K562 (cell line): ENCODE results near the gene CFAP221.

ENCODE experiments used
- CREM ChIP-seq: IDR thresholded peaks from 2 replicates; pipeline ENCODE4 v1.6.1; 2014; ENCODE audit warnings: antibody characterized with exemption, low read depth
- CTCF ChIP-seq, 3 experiments: IDR thresholded peaks in 2 of 3; conservative IDR thresholded peaks in 1 of 3; 2 replicates each; pipeline ENCODE4 v1.5.1; 2011 to 2012; ENCODE audit warnings: low read length in 3 of 3, mild to moderate bottlenecking in 3 of 3, control low read depth in 2 of 3, improper control_type of control experiment in 1 of 3, inconsistent platforms in 1 of 3, low read depth in 1 of 3, mixed read lengths in 1 of 3, moderate library complexity in 1 of 3; ENCODE audit not compliant: insufficient read depth in 2 of 3
- DNMT1 ChIP-seq: fragments of 450-650 bp; IDR thresholded peaks from 2 replicates; pipeline ENCODE4 v1.6.1; 2016; ENCODE audit warnings: antibody characterized with exemption, mild to moderate bottlenecking
- GTF2A2 ChIP-seq: IDR thresholded peaks from 2 replicates; pipeline ENCODE4 v1.6.1; 2016; ENCODE audit warnings: mild to moderate bottlenecking, missing genetic modification characterization, missing compliant biosample characterization
- LCOR ChIP-seq: sonication (generic); formaldehyde crosslinking; IDR thresholded peaks from 2 replicates; pipeline ENCODE4 v1.8.0; 2022; ENCODE audit warnings: mild to moderate bottlenecking, missing genetic modification reagents
- SAP30 ChIP-seq: fragments of 200-600 bp; sonication (generic); IDR thresholded peaks from 2 replicates; pipeline ENCODE4 v1.6.1; 2012; ENCODE audit warnings: borderline replicate concordance, low read depth, mild to moderate bottlenecking, moderate library complexity, low read length, control low read depth, inconsistent platforms; ENCODE audit not compliant: insufficient read depth, poor library complexity, severe bottlenecking
- TGIF2 ChIP-seq: sonication (generic); formaldehyde crosslinking; IDR thresholded peaks from 2 replicates; pipeline ENCODE4 v1.8.1; 2022; ENCODE audit warnings: mild to moderate bottlenecking, missing genetic modification reagents, moderate library complexity
- TSHZ1 ChIP-seq: fragments of 250-450 bp; sonication (Bioruptor Pico); IDR thresholded peaks from 2 replicates; pipeline ENCODE4 v1.4.0; 2020; ENCODE audit warnings: mild to moderate bottlenecking, moderate library complexity
- YY1 ChIP-seq, 3 experiments: IDR thresholded peaks; 2 replicates each; pipeline ENCODE4 v1.6.1; 2011; ENCODE audit warnings: low read length in 2 of 3, mild to moderate bottlenecking in 2 of 3, moderate library complexity in 2 of 3, borderline replicate concordance in 1 of 3, control low read depth in 1 of 3, low read depth in 1 of 3; ENCODE audit not compliant: insufficient read depth in 3 of 3, insufficient replicate concordance in 2 of 3, control insufficient read depth in 1 of 3, insufficient read length in 1 of 3; ENCODE audit errors: extremely low read depth in 1 of 3
- ZFP1 ChIP-seq: fragments of 450-650 bp; formaldehyde crosslinking; IDR thresholded peaks from 2 replicates; pipeline ENCODE4 v1.4.0; 2020; ENCODE audit warnings: mild to moderate bottlenecking, mixed read lengths
- ZKSCAN1 ChIP-seq: fragments of 150-350 bp; IDR thresholded peaks from 2 replicates; pipeline ENCODE4 v1.6.1; 2016; ENCODE audit warnings: low read depth, low read length
- ZNF133 ChIP-seq: fragments of 250-450 bp; sonication (Bioruptor Pico); IDR thresholded peaks from 2 replicates; pipeline ENCODE4 v1.4.0; 2020; ENCODE audit warnings: mild to moderate bottlenecking
- ZNF263 ChIP-seq: sonication (generic); formaldehyde crosslinking; IDR thresholded peaks from 2 replicates; pipeline ENCODE4 v1.8.0; 2022; ENCODE audit warnings: mild to moderate bottlenecking, missing genetic modification reagents, borderline replicate concordance

GRCh38 chr2:119584469-119584868 is 40.2 kb downstream of the CFAP221 start:
- no peak for TF ChIP-seq ZFP1 (CRISPR knock-in tag)
- TF ChIP-seq CREM: no peak
- TF ChIP-seq CTCF (IDR thresholded peaks at IDR 0.05 in 2 of 3, conservative IDR thresholded peaks at IDR 0.05 in 1 of 3; ENCODE audit: insufficient read depth in 2 of 3, low read depth in 1 of 3, low read length in 3 of 3): no peak
- no peak for TF ChIP-seq GTF2A2 (tag)
- TF ChIP-seq ZKSCAN1: no peak
- no peak for TF ChIP-seq DNMT1
- TF ChIP-seq ZNF263 (CRISPR knock-in tag): no peak
- no peak for TF ChIP-seq TSHZ1 (CRISPR knock-in tag)
- TF ChIP-seq SAP30: no peak
- TF ChIP-seq TGIF2 (CRISPR knock-in tag): no peak
- TF ChIP-seq LCOR (CRISPR knock-in tag): no peak
- TF ChIP-seq YY1 (IDR thresholded peaks at IDR 0.05; ENCODE audit: borderline replicate concordance in 1 of 3, control insufficient read depth in 1 of 3, extremely low read depth in 1 of 3, insufficient read depth in 3 of 3, insufficient read length in 1 of 3, insufficient replicate concordance in 2 of 3, low read depth in 1 of 3, low read length in 2 of 3): no peak
- TF ChIP-seq ZNF133 (CRISPR knock-in tag): no peak
